Osteocyte (in vitro differentiated cells): ENCODE measurements around the gene DNMBP. TPM values are rescaled to one million over a fixed set of nuclear protein-coding genes. Genes with fewer than 3 reads are reported as not detected.

Source experiments
- DNase-seq: peaks from one replicate; pipeline ENCODE4 v3.0.0; 2021; ENCODE audit warnings: mixed read lengths; ENCODE audit not compliant: unreplicated experiment; ENCODE audit errors: extremely low spot score
- H3K27ac Mint-ChIP-seq: one replicate; pipeline ENCODE4 v1.8.0; 2021; ENCODE audit warnings: mild to moderate bottlenecking, mixed read lengths; ENCODE audit not compliant: unreplicated experiment
- H3K27me3 Mint-ChIP-seq: one replicate; pipeline ENCODE4 v1.8.0; 2021; ENCODE audit warnings: mixed read lengths; ENCODE audit not compliant: unreplicated experiment
- H3K36me3 Mint-ChIP-seq: one replicate; pipeline ENCODE4 v1.8.0; 2021; ENCODE audit warnings: mixed read lengths; ENCODE audit not compliant: unreplicated experiment
- H3K4me1 Mint-ChIP-seq: one replicate; pipeline ENCODE4 v1.8.0; 2021; ENCODE audit warnings: mixed read lengths; ENCODE audit not compliant: unreplicated experiment
- H3K4me3 Mint-ChIP-seq: one replicate; pipeline ENCODE4 v1.8.0; 2021; ENCODE audit warnings: mild to moderate bottlenecking, moderate library complexity, mixed read lengths; ENCODE audit not compliant: unreplicated experiment
- H3K9me3 Mint-ChIP-seq: one replicate; pipeline ENCODE4 v1.8.0; 2021; ENCODE audit warnings: mixed read lengths; ENCODE audit not compliant: unreplicated experiment
- CTCF ChIP-seq: fragments of 200-600 bp; sonication (generic); IDR thresholded peaks from 2 replicates; pipeline ENCODE4 v1.5.0; 2021; ENCODE audit warnings: antibody characterized with exemption, mild to moderate bottlenecking, moderate library complexity
- total RNA-seq: library from RNA; stranded (reverse); gene quantifications from 2 replicates; pipeline ENCODE4 v1.2.1, GENCODE V29; 2021

Gene DNMBP
- total RNA-seq, 1 donor from 2014 or later: 16.2 TPM

DNA sequence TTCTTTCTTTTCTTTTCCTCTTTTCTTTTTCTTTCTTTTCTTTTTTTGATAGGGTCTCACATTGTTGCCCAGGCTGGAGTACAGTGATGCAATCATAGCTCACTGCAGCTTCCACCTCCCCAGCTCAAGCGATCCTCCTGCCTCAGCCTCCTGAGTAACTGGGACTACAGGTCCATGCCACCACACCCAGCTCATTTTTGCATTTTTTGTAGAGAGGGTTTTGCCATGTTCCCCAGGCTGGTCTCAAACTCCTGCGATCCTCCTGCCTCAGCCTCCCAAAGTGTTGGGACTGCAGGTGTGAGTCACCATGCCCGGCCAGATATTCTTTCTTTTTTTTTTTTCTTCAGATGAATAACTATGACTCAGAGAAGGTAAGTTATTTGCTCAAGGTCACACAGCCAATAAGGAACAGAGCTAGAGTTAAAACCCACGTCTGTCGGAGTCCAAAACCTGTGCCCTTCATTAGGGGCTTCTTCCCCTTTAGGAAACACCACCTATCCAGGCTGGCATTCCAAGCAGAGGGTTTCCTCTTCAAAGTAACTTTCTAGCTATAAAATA lies 28.1 kb upstream of the DNMBP start:
- Mint-ChIP-seq H3K27me3 (no peaks in the 10 kb centered on the region), H3K36me3 (no peaks in the 10 kb centered on the region), H3K27ac (no peak overlapping the region), H3K4me3 (no peak overlapping the region), H3K4me1 (peaks cover 20% of the 10 kb centered on the region), H3K9me3 (no peaks in the 10 kb centered on the region)
- no peak for DNase-seq
- no peak for TF ChIP-seq CTCF

GRCh38 chr10:100036850-100037249 lies 27.1 kb upstream of the DNMBP start:
- H3K4me3 Mint-ChIP-seq: no peak overlapping the region
- no peak for TF ChIP-seq CTCF
- no peaks in the 10 kb centered on the region for H3K9me3 Mint-ChIP-seq
- no peak for DNase-seq
- H3K36me3 Mint-ChIP-seq: no peaks in the 10 kb centered on the region
- peaks cover 17% of the 10 kb centered on the region for H3K4me1 Mint-ChIP-seq
- H3K27me3 Mint-ChIP-seq: no peaks in the 10 kb centered on the region
- no peak overlapping the region for H3K27ac Mint-ChIP-seq

GRCh38 chr10:100033766-100034418 lies 24.1 kb upstream of the DNMBP start:
- no peak for TF ChIP-seq CTCF
- Mint-ChIP-seq H3K27me3 (no peaks in the 10 kb centered on the region), H3K36me3 (no peaks in the 10 kb centered on the region), H3K27ac (no peak overlapping the region), H3K4me1 (peaks cover 6% of the 10 kb centered on the region), H3K9me3 (no peaks in the 10 kb centered on the region), H3K4me3 (no peak overlapping the region)
- DNase-seq: no peak

- H3K36me3 Mint-ChIP-seq: no peaks in the 10 kb centered on the region
- H3K9me3 Mint-ChIP-seq: peaks cover 6% of the 10 kb centered on the region
- no peak for DNase-seq
- H3K4me3 Mint-ChIP-seq: no peak overlapping the region
- no peak overlapping the region for H3K27ac Mint-ChIP-seq
- peaks cover 13% of the 10 kb centered on the region for H3K4me1 Mint-ChIP-seq
- H3K27me3 Mint-ChIP-seq: no peaks in the 10 kb centered on the region
- TF ChIP-seq CTCF: no peak
Measured at GRCh38 chr10:100027416-100027815, 17.7 kb upstream of the DNMBP start.

GRCh38 chr10:100025576-100025975 lies 15.8 kb upstream of the DNMBP start:
- H3K36me3 Mint-ChIP-seq: no peaks in the 10 kb centered on the region
- H3K4me1 Mint-ChIP-seq: peaks cover 15% of the 10 kb centered on the region
- peaks cover 6% of the 10 kb centered on the region for H3K9me3 Mint-ChIP-seq
- DNase-seq: no peak
- no peak overlapping the region for H3K4me3 Mint-ChIP-seq
- no peak for TF ChIP-seq CTCF
- H3K27me3 Mint-ChIP-seq: no peaks in the 10 kb centered on the region
- peak overlapping the region; percentile 55 for H3K27ac Mint-ChIP-seq
